ENCODE data around the gene GJA1.
A peak's percentile ranks its signal among the peaks of the same experiment; 100 is the strongest.
"Not testable (repeated sequence)": the region's sequence is repeated elsewhere in the genome, so short reads cannot be mapped to it uniquely, and the experiment has no call there.

The GJA1 gene

GRCh38 chr6:121437851-121438651, 2.6 kb downstream of the GJA1 start:
- DNase-seq (ENCODE audit: low spot score): no peak

- DNase-seq (ENCODE audit: low spot score): no peak
Measured at GRCh38 chr6:121438869-121439268, 3.4 kb downstream of the GJA1 start.

GRCh38 chr6:121439475-121439874, 4.0 kb downstream of the GJA1 start:
- no peak for DNase-seq (ENCODE audit: low spot score)

- DNase-seq (ENCODE audit: low spot score): no peak
Measured at GRCh38 chr6:121439926-121440325, 4.5 kb downstream of the GJA1 start.

GRCh38 chr6:121441477-121441876, 6.0 kb downstream of the GJA1 start:
- no peak for DNase-seq (ENCODE audit: low spot score)

- DNase-seq (ENCODE audit: low spot score): no peak
Measured at GRCh38 chr6:121442576-121442975, 7.1 kb downstream of the GJA1 start.

GRCh38 chr6:121443971-121444541, 8.6 kb downstream of the GJA1 start:
- no peak for DNase-seq (ENCODE audit: low spot score)

- DNase-seq (ENCODE audit: low spot score): not testable (repeated sequence)
Measured at GRCh38 chr6:121446705-121447104, 11.3 kb downstream of the GJA1 start.

- DNase-seq (ENCODE audit: low spot score): not testable (repeated sequence)
Measured at GRCh38 chr6:121447746-121448145, 12.3 kb downstream of the GJA1 start.

GRCh38 chr6:121448528-121448927, 13.1 kb downstream of the GJA1 start:
- DNase-seq (ENCODE audit: low spot score): not testable (repeated sequence)

GRCh38 chr6:121449331-121449730, 13.9 kb downstream of the GJA1 start:
- no peak for DNase-seq (ENCODE audit: low spot score)

- no peak for DNase-seq (ENCODE audit: low spot score)
Measured at GRCh38 chr6:121450242-121450641, 14.8 kb downstream of the GJA1 start.

- DNase-seq (ENCODE audit: low spot score): no peak
Measured at GRCh38 chr6:121451250-121451649, 15.8 kb downstream of the GJA1 start.

- no peak for DNase-seq (ENCODE audit: low spot score)
Measured at GRCh38 chr6:121453191-121453590, 17.7 kb downstream of the GJA1 start.

GRCh38 chr6:121460170-121460569, 24.7 kb downstream of the GJA1 start:
- no peak for DNase-seq (ENCODE audit: low spot score)

- DNase-seq (ENCODE audit: low spot score): no peak
Measured at GRCh38 chr6:121463087-121463486, 27.6 kb downstream of the GJA1 start.

GRCh38 chr6:121465101-121465500, 29.7 kb downstream of the GJA1 start:
- DNase-seq (ENCODE audit: low spot score): peak; percentile 14

- no peak for DNase-seq (ENCODE audit: low spot score)
Measured at GRCh38 chr6:121479486-121480098, 44.1 kb downstream of the GJA1 start.

GRCh38 chr6:121480099-121480713, 44.8 kb downstream of the GJA1 start:
- DNase-seq (ENCODE audit: low spot score): no peak

GRCh38 chr6:121482004-121482693, 46.7 kb downstream of the GJA1 start:
- no peak for DNase-seq (ENCODE audit: low spot score)

- no peak for DNase-seq (ENCODE audit: low spot score)
Measured at GRCh38 chr6:121482751-121483150, 47.3 kb downstream of the GJA1 start.

- DNase-seq (ENCODE audit: low spot score): no peak
Measured at GRCh38 chr6:121485359-121485811, 49.9 kb downstream of the GJA1 start.
